C1 segment of cervical spinal cord (tissue), 14 donors: ENCODE measurements around the gene STAT3.

Experiments
- DNase-seq, 14 donors: peaks; one replicate each; lab custom pipeline; 2025; lab: John Stamatoyannopoulos, UW

Gene STAT3

GRCh38 chr17:42354956-42355843, 33.0 kb downstream of the STAT3 start:
- no peak for DNase-seq

- no peak for DNase-seq
Observed at GRCh38 chr17:42348104-42348503, 40.1 kb downstream of the STAT3 start.

GRCh38 chr17:42347606-42348005, 40.6 kb downstream of the STAT3 start:
- no peak for DNase-seq

- peak in 1 of 14 donors; percentile 69 for DNase-seq
Observed at GRCh38 chr17:42347198-42347597, 41.0 kb downstream of the STAT3 start.

- no peak for DNase-seq
Observed at GRCh38 chr17:42346481-42346880, 41.8 kb downstream of the STAT3 start.

GRCh38 chr17:42345396-42346073, 42.7 kb downstream of the STAT3 start:
- no peak for DNase-seq

- no peak for DNase-seq
Observed at GRCh38 chr17:42342242-42343008, 45.8 kb downstream of the STAT3 start.

- no peak for DNase-seq
Observed at GRCh38 chr17:42341568-42341967, 46.7 kb downstream of the STAT3 start.

- no peak for DNase-seq
Observed at GRCh38 chr17:42340691-42341127, 47.5 kb downstream of the STAT3 start.

GRCh38 chr17:42339221-42339620, 49.0 kb downstream of the STAT3 start:
- DNase-seq = no peak

GRCh38 chr17:42338427-42338985, 49.7 kb downstream of the STAT3 start:
- DNase-seq = no peak

GRCh38 chr17:42337442-42337841, 50.8 kb downstream of the STAT3 start:
- DNase-seq = no peak

- no peak for DNase-seq
Observed at GRCh38 chr17:42334677-42335076, 53.6 kb downstream of the STAT3 start.

- DNase-seq = no peak
Observed at GRCh38 chr17:42333053-42333452, 55.2 kb downstream of the STAT3 start.

- peak in 1 of 14 donors; percentile 20 for DNase-seq
Observed at GRCh38 chr17:42329025-42329976, 58.9 kb downstream of the STAT3 start.

- DNase-seq = no peak
Observed at GRCh38 chr17:42325026-42325425, 63.2 kb downstream of the STAT3 start.

- no peak for DNase-seq
Observed at GRCh38 chr17:42323268-42323773, 64.9 kb downstream of the STAT3 start.

GRCh38 chr17:42322382-42323267, 65.6 kb downstream of the STAT3 start:
- DNase-seq = peak in 13 of 14 donors; percentile 18 to 88 (median 74)

- peak in 1 of 14 donors; percentile 78 for DNase-seq
Observed at GRCh38 chr17:42321555-42321954, 66.7 kb downstream of the STAT3 start.
